Stimulated activated CD4-positive, alpha-beta T cell treated with anti-CD3 and anti-CD28 coated beads, Interleukin-15, amount 100 ng/mL, for 1 hour (primary cell): ENCODE data around the gene OMG.
"Not testable (repeated sequence)": the region's sequence is repeated elsewhere in the genome, so short reads cannot be mapped to it uniquely, and the experiment has no call there.

ENCODE experiments used
- DNase-seq, 2 donors: peaks; one replicate each; pipeline ENCODE4 v3.0.0-alpha.2; 2020; ENCODE audit warnings: low read depth in 1 of 2, low spot score in 1 of 2

OMG gene

GRCh38 chr17:31266042-31266441 lies 31.0 kb downstream of the OMG start:
- no peak for DNase-seq

- DNase-seq: not testable (repeated sequence)
Measured at GRCh38 chr17:31262923-31263322, 34.1 kb downstream of the OMG start.

- DNase-seq: no peak
Measured at GRCh38 chr17:31261601-31262000, 35.4 kb downstream of the OMG start.

- DNase-seq: no peak
Measured at GRCh38 chr17:31260151-31260550, 36.9 kb downstream of the OMG start.

GRCh38 chr17:31256936-31257335 lies 40.1 kb downstream of the OMG start:
- DNase-seq: no peak

- DNase-seq: no peak
Measured at GRCh38 chr17:31254654-31255053, 42.4 kb downstream of the OMG start.

GRCh38 chr17:31252741-31253140 lies 44.3 kb downstream of the OMG start:
- DNase-seq: no peak

GRCh38 chr17:31251970-31252328 lies 45.1 kb downstream of the OMG start:
- no peak for DNase-seq

GRCh38 chr17:31251105-31251969 lies 45.7 kb downstream of the OMG start:
- DNase-seq: no peak

- no peak for DNase-seq
Measured at GRCh38 chr17:31250229-31250628, 46.8 kb downstream of the OMG start.

- no peak for DNase-seq
Measured at GRCh38 chr17:31249835-31250141, 47.3 kb downstream of the OMG start.

- DNase-seq: no peak
Measured at GRCh38 chr17:31248986-31249834, 47.8 kb downstream of the OMG start.
